Left lobe of liver (tissue), 2 donors: Measurements from ENCODE around the gene UNK. TPM values are rescaled to one million over a fixed set of nuclear protein-coding genes. Genes with fewer than 3 reads are reported as not detected.
"Not testable (repeated sequence)": the region's sequence is repeated elsewhere in the genome, so short reads cannot be mapped to it uniquely, and the experiment has no call there.

Source experiments
- ATAC-seq: fragments of 200-7000 bp; cut with Tn5 transposase; one replicate; pipeline ENCODE4 v1.9.1; 2020; ENCODE audit warnings: mild to moderate bottlenecking, moderate library complexity
- DNase-seq: peaks from one replicate; pipeline ENCODE4 v3.0.0-alpha.2; 2020; ENCODE audit warnings: low spot score
- total RNA-seq: library from RNA; stranded (reverse); gene quantifications from one replicate; pipeline ENCODE4 v1.2.1, GENCODE V29; 2021
- donor health status: DM: no; HTN: no; CAD: no; lungs with moderate emphysema.
- donor health status: DM: no; HTN: yes; CAD: no.

The UNK gene
- total RNA-seq, 1 donor from 2014 or later, result 7.0 TPM

GRCh38 chr17:75771334-75772281 lies 13.0 kb upstream of the UNK start:
- peak; percentile 82 for DNase-seq
- ATAC-seq, result peak; percentile 66

- DNase-seq (no peak), ATAC-seq (no peak)
Measured at GRCh38 chr17:75773121-75773807, 11.3 kb upstream of the UNK start.

GRCh38 chr17:75773808-75774470 lies 10.7 kb upstream of the UNK start:
- DNase-seq (no peak), ATAC-seq (no peak)

DNA sequence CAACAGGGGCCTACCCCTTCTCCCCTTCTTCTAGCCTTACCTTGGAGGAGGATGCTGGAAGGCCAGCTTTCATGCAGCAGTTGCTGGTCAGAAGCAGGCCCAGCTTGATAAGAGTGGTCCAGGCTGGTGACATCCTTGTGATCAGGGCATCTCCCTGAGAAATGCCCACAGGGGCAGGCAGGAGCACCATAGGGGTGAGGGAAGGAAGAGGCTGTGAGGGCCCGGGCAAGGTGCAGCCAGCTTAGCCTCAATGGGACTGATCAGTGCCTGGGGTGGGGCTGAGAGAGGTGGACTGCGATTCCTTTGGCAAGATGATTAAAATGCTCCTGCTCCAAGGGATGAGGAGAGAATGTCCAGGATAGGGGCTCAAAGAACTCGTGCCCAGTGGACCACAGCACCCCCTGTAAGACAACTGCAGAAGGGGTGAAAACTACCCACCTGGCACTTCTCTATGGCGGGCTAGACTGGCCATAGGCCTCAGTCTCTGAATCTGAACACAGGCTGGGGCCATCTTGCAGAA lies 10.1 kb upstream of the UNK start:
- no peak for DNase-seq
- ATAC-seq, result no peak

GRCh38 chr17:75774991-75775668 lies 9.5 kb upstream of the UNK start:
- DNase-seq (no peak), ATAC-seq (no peak)

- ATAC-seq (peak; percentile 6), DNase-seq (peak; percentile 38)
Measured at GRCh38 chr17:75776386-75777295, 8.0 kb upstream of the UNK start.

GRCh38 chr17:75777296-75777922 lies 7.2 kb upstream of the UNK start:
- DNase-seq, result peak; percentile 18
- ATAC-seq, result no peak

- not testable (repeated sequence) for ATAC-seq, DNase-seq
Measured at GRCh38 chr17:75778066-75778860, 6.3 kb upstream of the UNK start.

DNA sequence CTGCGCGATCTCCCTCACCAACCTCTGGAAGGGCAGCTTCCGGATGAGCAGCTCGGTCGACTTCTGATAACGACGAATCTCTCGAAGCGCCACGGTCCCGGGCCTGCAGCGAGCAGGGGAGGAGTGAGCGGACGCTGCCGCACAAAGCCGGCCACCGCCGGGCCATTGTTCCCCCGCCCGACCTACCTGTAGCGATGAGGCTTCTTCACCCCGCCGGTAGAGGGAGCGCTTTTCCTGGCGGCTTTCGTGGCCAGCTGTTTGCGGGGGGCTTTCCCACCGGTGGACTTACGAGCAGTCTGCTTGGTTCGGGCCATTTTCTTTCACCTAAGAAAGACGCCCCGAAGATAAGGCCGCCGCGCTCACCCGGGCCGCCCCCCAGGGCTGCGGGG lies 5.8 kb upstream of the UNK start:
- peak; percentile 75 for DNase-seq
- ATAC-seq, result peak; percentile 57

- DNase-seq, result peak; percentile 98
- ATAC-seq, result peak; percentile 71
Measured at GRCh38 chr17:75779250-75779986, 5.2 kb upstream of the UNK start.

GRCh38 chr17:75779987-75780889 lies 4.4 kb upstream of the UNK start:
- no peak for ATAC-seq

DNA sequence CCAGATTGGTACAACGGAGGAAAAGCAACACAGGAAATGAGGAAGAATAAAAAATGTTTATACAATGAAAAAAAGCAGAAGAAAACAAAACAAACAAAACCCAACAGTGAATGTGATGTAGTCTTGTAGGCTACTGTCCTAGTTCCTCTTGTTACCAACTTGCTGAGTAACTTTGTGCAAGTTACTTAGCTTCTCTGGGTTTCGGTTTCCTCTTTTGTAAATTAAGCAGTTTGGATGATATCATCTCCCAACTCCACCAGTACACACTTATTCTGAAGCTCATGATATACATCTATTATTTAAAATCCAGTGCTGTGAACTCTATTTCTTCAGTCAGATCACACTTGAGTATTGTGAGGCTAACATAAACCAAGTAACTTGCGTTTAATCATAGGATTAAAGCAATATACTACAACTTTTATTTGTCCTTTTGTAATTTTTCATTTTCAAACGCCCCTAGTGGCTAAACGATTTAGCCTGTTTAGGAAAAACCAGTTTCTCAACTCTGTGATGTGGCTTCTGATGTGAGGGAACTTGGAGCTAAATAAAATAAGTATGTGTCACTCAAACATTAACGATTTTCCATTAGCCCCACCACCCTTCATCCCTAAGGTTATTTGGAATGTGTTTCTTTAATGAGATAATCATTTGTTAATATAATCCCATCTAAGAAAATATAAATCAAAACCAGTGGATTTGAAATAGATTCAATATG lies 1.4 kb upstream of the UNK start:
- DNase-seq, result no peak
- ATAC-seq, result no peak

More at GRCh38 chr17:75779987-75780889, 4.4 kb upstream of the UNK start:
- DNase-seq, result no peak

DNA sequence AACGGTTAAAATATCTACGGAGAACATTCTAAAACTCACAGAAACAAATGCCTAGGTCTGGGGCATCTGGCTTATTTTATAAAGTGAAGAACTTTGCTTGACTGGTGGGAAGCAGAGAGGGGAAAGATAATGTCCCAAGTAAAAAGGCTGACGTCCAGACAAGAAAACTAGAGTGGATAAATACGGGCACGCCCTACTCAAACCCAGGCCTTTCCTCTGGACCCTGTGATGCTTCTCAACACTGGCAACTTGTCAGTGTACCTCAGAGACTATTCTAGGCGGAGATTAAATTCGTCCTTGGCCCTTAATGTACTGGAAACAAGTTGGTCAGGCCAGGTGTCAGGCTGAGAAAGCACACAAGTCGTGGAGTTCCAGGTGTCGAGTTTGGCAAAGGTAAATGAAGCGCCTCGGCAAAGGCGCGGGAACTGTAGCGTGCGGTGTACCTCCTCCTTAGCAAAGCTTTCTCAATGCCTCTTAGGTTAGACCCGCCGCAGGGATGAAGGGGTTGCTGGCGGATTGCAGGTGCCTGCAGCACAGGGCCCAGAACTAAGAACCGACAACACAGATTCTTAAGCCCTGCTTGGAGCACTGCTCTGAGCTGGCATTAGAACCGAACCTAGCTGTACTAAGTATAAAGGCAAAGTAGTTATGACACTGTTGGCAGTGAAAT lies 668 bp upstream of the UNK start:
- ATAC-seq (peak; percentile 2), DNase-seq (peak; percentile 65)

DNA sequence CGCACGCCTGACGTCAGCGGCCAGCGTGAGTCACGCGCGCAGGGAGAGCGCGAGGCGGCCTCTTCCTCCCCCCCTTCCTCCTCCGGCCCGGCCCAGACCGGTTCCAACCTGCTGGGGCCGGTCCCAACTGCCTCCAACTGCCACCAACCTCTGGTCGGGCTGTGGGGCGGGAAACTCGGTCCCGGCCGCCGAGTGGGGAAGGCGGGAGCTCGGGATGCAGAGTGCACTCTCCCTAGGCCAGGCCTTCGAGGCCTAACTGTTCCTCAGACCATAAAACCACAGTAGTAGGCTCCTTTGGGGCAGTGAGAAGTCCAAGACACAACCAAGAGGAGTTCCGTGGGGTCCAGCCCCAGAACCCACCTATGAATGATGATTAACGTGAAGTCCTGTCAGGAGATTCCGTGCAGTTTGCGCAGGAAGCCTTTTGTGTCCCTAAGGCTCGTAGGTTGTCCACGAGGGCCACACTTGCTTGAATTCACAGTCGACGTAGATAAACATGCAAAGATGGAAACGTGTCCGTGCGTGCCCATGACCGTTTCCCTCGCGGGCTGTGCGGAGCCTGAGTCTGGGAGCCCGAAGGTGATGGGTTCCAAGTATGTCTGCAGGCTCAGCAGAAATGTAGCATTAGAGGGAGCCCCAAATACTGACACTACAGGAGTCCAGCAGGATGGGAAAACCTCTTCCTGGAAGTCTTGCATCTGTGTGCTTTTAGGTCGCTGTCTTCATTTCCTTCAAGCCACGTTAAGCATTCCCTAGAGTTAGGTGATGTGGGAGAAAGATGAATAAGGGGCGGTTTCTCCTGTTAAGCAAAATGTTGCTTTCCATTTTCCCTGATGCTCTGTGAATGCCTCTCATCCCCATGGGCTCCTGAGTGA lies 647 bp downstream of the UNK start:
- ATAC-seq (peak; percentile 81), DNase-seq (peak; percentile 93)
